ENCODE data around the gene SHB. TPM values are rescaled to one million over a fixed set of nuclear protein-coding genes. Genes with fewer than 3 reads are reported as not detected.

Gene SHB
- total RNA-seq, 1 donor from 2014 or later = 18.5 TPM

GRCh38 chr9:38004809-38005560, 64.0 kb downstream of the SHB start:
- peaks cover 16% of the 10 kb centered on the region for H3K4me1 Mint-ChIP-seq (ENCODE audit: unreplicated experiment)

GRCh38 chr9:38003946-38004808, 64.8 kb downstream of the SHB start:
- TF ChIP-seq CTCF (IDR thresholded peaks at IDR 0.05; ENCODE audit: unreplicated experiment) = no peak
- no peaks in the 10 kb centered on the region for H3K9me3 Mint-ChIP-seq (ENCODE audit: unreplicated experiment)
- no peak overlapping the region for H3K4me3 Mint-ChIP-seq (ENCODE audit: unreplicated experiment)
- peaks cover 18% of the 10 kb centered on the region for H3K4me1 Mint-ChIP-seq (ENCODE audit: unreplicated experiment)
- H3K27ac Mint-ChIP-seq (ENCODE audit: unreplicated experiment) = no peak overlapping the region
- peaks cover 8% of the 10 kb centered on the region for H3K27me3 Mint-ChIP-seq (ENCODE audit: unreplicated experiment)
- no peak for DNase-seq (ENCODE audit: low spot score)
- peaks cover 4% of the 10 kb centered on the region for H3K36me3 Mint-ChIP-seq (ENCODE audit: low read depth, unreplicated experiment)

More at GRCh38 chr9:38004809-38005560, 64.0 kb downstream of the SHB start:
- Mint-ChIP-seq H3K36me3 (ENCODE audit: low read depth, unreplicated experiment) (peaks cover 4% of the 10 kb centered on the region), H3K4me3 (ENCODE audit: unreplicated experiment) (no peak overlapping the region), H3K9me3 (ENCODE audit: unreplicated experiment) (no peaks in the 10 kb centered on the region), H3K27me3 (ENCODE audit: unreplicated experiment) (peaks cover 8% of the 10 kb centered on the region), H3K27ac (ENCODE audit: unreplicated experiment) (no peak overlapping the region)
- TF ChIP-seq CTCF (IDR thresholded peaks at IDR 0.05; ENCODE audit: unreplicated experiment) = no peak
- DNase-seq (ENCODE audit: low spot score) = no peak

- Mint-ChIP-seq H3K4me1 (ENCODE audit: unreplicated experiment) (peaks cover 21% of the 10 kb centered on the region), H3K27ac (ENCODE audit: unreplicated experiment) (no peak overlapping the region), H3K9me3 (ENCODE audit: unreplicated experiment) (no peaks in the 10 kb centered on the region), H3K27me3 (ENCODE audit: unreplicated experiment) (peaks cover 10% of the 10 kb centered on the region), H3K36me3 (ENCODE audit: low read depth, unreplicated experiment) (peaks cover 4% of the 10 kb centered on the region), H3K4me3 (ENCODE audit: unreplicated experiment) (no peak overlapping the region)
- DNase-seq (ENCODE audit: low spot score) = no peak
- no peak for TF ChIP-seq CTCF (IDR thresholded peaks at IDR 0.05; ENCODE audit: unreplicated experiment)
Observed at GRCh38 chr9:38003230-38003629, 65.8 kb downstream of the SHB start.

- Mint-ChIP-seq H3K9me3 (ENCODE audit: unreplicated experiment) (no peaks in the 10 kb centered on the region), H3K36me3 (ENCODE audit: low read depth, unreplicated experiment) (peaks cover 9% of the 10 kb centered on the region), H3K4me1 (ENCODE audit: unreplicated experiment) (peaks cover 12% of the 10 kb centered on the region), H3K27me3 (ENCODE audit: unreplicated experiment) (peaks cover 3% of the 10 kb centered on the region), H3K27ac (ENCODE audit: unreplicated experiment) (no peak overlapping the region), H3K4me3 (ENCODE audit: unreplicated experiment) (no peak overlapping the region)
- no peak for DNase-seq (ENCODE audit: low spot score)
- TF ChIP-seq CTCF (IDR thresholded peaks at IDR 0.05; ENCODE audit: unreplicated experiment) = no peak
Observed at GRCh38 chr9:38001430-38001829, 67.6 kb downstream of the SHB start.
